ENCODE measurements around the gene ZFP36L2.

The ZFP36L2 gene

DNA sequence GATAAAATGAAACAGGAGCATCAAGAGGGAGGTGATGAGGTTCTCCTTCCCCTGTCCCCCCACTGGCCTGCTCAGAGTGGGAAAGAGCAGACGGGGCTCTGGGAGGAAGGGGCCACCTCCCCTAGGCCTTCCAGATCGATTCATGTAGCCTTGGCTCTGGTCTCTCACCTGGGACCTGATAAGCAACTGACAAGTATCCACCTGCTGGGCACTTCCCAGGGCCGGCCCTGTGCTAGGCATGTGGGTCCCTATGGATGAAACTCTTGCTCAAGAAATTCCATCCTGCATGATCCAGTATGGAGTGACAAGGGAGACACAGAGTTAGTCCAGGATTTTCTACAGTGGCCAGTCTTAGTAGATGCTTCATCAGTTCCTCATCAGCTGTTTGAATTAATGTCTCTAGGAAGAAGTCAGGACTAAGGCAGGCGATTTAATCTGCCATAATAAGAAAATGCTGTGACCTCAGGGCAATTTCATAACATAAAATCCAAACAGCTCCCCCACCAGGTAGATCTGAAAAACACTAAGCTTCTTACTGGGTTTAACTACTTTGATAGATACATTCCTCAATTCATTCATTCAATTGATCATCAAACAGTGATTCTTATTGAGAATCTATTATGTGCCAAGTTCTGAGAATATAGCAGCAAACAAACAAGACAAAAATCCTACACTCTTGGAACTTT, 44.7 kb upstream of the ZFP36L2 start:
- Histone ChIP-seq H3K36me3 (replicated peaks; ENCODE audit: low read depth, low read length) (peaks cover 2% of the 10 kb centered on the region), H4K20me1 (ENCODE audit: insufficient read depth, low read length) (no peaks in the 10 kb centered on the region), H3K4me3 (ENCODE audit: low read length) (no peak overlapping the region), H3K9ac (ENCODE audit: low read length) (no peak overlapping the region), H3K79me2 (ENCODE audit: low read length) (no peaks in the 10 kb centered on the region), H3K4me1 (ENCODE audit: low read length) (no peaks in the 10 kb centered on the region), H3K27me3 (ENCODE audit: low read depth, low read length) (no peaks in the 10 kb centered on the region), H3K4me2 (ENCODE audit: low read length) (no peak overlapping the region), H3K9me3 (ENCODE audit: insufficient read depth, low read length) (no peaks in the 10 kb centered on the region), H3K27ac (ENCODE audit: low read length) (no peak overlapping the region), H2AFZ (ENCODE audit: low read depth, low read length) (no peak overlapping the region)
- TF ChIP-seq EZH2phosphoT487 (IDR thresholded peaks at IDR 0.05; ENCODE audit: low read depth) (no peak), CTCF (IDR thresholded peaks at IDR 0.05; ENCODE audit: low read depth, low read length) (peak; percentile 24)

- Histone ChIP-seq H3K79me2 (ENCODE audit: low read length) (no peaks in the 10 kb centered on the region), H3K4me2 (ENCODE audit: low read length) (no peak overlapping the region), H3K36me3 (replicated peaks; ENCODE audit: low read depth, low read length) (peaks cover 2% of the 10 kb centered on the region), H2AFZ (ENCODE audit: low read depth, low read length) (no peak overlapping the region), H4K20me1 (ENCODE audit: insufficient read depth, low read length) (no peaks in the 10 kb centered on the region), H3K9ac (ENCODE audit: low read length) (no peak overlapping the region), H3K4me1 (ENCODE audit: low read length) (no peaks in the 10 kb centered on the region), H3K9me3 (ENCODE audit: insufficient read depth, low read length) (no peaks in the 10 kb centered on the region), H3K27me3 (ENCODE audit: low read depth, low read length) (no peaks in the 10 kb centered on the region), H3K4me3 (ENCODE audit: low read length) (no peak overlapping the region), H3K27ac (ENCODE audit: low read length) (no peak overlapping the region)
- no peak for TF ChIP-seq CTCF (IDR thresholded peaks at IDR 0.05; ENCODE audit: low read depth, low read length)
- no peak for TF ChIP-seq EZH2phosphoT487 (IDR thresholded peaks at IDR 0.05; ENCODE audit: low read depth)
Measured at GRCh38 chr2:43270461-43270860, 44.1 kb upstream of the ZFP36L2 start.

GRCh38 chr2:43269706-43270105, 43.3 kb upstream of the ZFP36L2 start:
- Histone ChIP-seq H3K4me1 (ENCODE audit: low read length) (no peaks in the 10 kb centered on the region), H3K9ac (ENCODE audit: low read length) (no peak overlapping the region), H3K27ac (ENCODE audit: low read length) (no peak overlapping the region), H3K9me3 (ENCODE audit: insufficient read depth, low read length) (no peaks in the 10 kb centered on the region), H3K27me3 (ENCODE audit: low read depth, low read length) (no peaks in the 10 kb centered on the region), H3K36me3 (replicated peaks; ENCODE audit: low read depth, low read length) (peaks cover 2% of the 10 kb centered on the region), H3K4me2 (ENCODE audit: low read length) (no peak overlapping the region), H2AFZ (ENCODE audit: low read depth, low read length) (no peak overlapping the region), H4K20me1 (ENCODE audit: insufficient read depth, low read length) (no peaks in the 10 kb centered on the region), H3K4me3 (ENCODE audit: low read length) (no peak overlapping the region), H3K79me2 (ENCODE audit: low read length) (no peaks in the 10 kb centered on the region)
- TF ChIP-seq EZH2phosphoT487 (IDR thresholded peaks at IDR 0.05; ENCODE audit: low read depth), result no peak
- no peak for TF ChIP-seq CTCF (IDR thresholded peaks at IDR 0.05; ENCODE audit: low read depth, low read length)

DNA sequence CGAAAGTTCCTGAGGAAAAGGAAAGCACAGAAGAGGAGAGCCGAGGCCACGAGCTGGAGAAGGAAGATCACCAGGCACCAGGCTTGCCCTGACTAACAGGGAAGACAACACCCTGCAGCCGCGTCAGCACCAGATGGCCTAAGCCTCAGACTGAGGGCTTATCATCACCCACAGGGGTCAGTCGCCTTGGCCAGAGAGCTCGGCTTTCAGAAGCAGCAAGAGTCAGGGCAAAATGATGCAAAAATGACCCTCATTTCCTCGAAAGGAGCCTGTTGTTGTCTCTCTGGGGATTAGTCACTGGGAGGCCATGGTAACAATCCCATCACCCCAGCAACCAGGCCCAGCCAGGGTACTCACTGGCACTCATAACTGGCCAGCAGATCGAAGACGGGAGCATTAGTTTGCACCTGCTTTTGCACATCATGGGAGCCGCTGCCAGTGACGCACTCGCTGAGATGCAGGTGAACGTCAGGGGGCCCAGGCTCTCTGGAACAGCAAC, 42.7 kb upstream of the ZFP36L2 start:
- H3K4me1 ChIP-seq (ENCODE audit: low read length), result no peaks in the 10 kb centered on the region
- no peak overlapping the region for H2AFZ ChIP-seq (ENCODE audit: low read depth, low read length)

More for the DNA sequence above, 42.7 kb upstream of the ZFP36L2 start:
- Histone ChIP-seq H3K36me3 (replicated peaks; ENCODE audit: low read depth, low read length) (peaks cover 2% of the 10 kb centered on the region), H3K27ac (ENCODE audit: low read length) (no peak overlapping the region), H3K9me3 (ENCODE audit: insufficient read depth, low read length) (no peaks in the 10 kb centered on the region), H4K20me1 (ENCODE audit: insufficient read depth, low read length) (no peaks in the 10 kb centered on the region), H3K27me3 (ENCODE audit: low read depth, low read length) (no peaks in the 10 kb centered on the region), H3K79me2 (ENCODE audit: low read length) (no peaks in the 10 kb centered on the region), H3K9ac (ENCODE audit: low read length) (no peak overlapping the region), H3K4me3 (ENCODE audit: low read length) (no peak overlapping the region), H3K4me2 (ENCODE audit: low read length) (no peak overlapping the region)
- TF ChIP-seq CTCF (IDR thresholded peaks at IDR 0.05; ENCODE audit: low read depth, low read length), result no peak
- TF ChIP-seq EZH2phosphoT487 (IDR thresholded peaks at IDR 0.05; ENCODE audit: low read depth), result no peak

All from OCI-LY3 (cell line).